BLaER1 treated with 17β-estradiol and CSF1 and Interleukin-3, amounts not matched to agents 10 nM and 100 nM (cell line): ENCODE measurements around the gene NR1H2.
A peak's percentile ranks its signal among the peaks of the same experiment; 100 is the strongest.

Experiments used
- H3K27ac ChIP-seq, 11 experiments: shearing (Covaris generic); formaldehyde crosslinking; 2 replicates each; pipeline ENCODE4 v1.8.1; 2022
- H3K27me3 ChIP-seq, 11 experiments: shearing (Covaris generic); formaldehyde crosslinking; 2 replicates each; pipeline ENCODE4 v1.8.1; 2022
- H3K36me3 ChIP-seq, 11 experiments: shearing (Covaris generic); formaldehyde crosslinking; 2 replicates each; pipeline ENCODE4 v1.8.1; 2022
- H3K4me1 ChIP-seq, 10 experiments: shearing (Covaris generic); formaldehyde crosslinking; 2 replicates each; pipeline ENCODE4 v1.8.1; 2022
- H3K4me2 ChIP-seq, 11 experiments: shearing (Covaris generic); formaldehyde crosslinking; 2 replicates each; pipeline ENCODE4 v1.8.1; 2022
- H3K4me3 ChIP-seq, 10 experiments: shearing (Covaris generic); formaldehyde crosslinking; 2 replicates each; pipeline ENCODE4 v1.8.1; 2022
- H3K9ac ChIP-seq, 11 experiments: shearing (Covaris generic); formaldehyde crosslinking; 2 replicates each; pipeline ENCODE4 v1.8.1; 2022
- H3K9me3 ChIP-seq, 11 experiments: shearing (Covaris generic); formaldehyde crosslinking; replicated peaks in 1 of 11; 2 replicates each; pipeline ENCODE4 v1.8.1; 2022
- H4K20me1 ChIP-seq, 11 experiments: shearing (Covaris generic); formaldehyde crosslinking; 2 replicates each; pipeline ENCODE4 v1.8.1; 2022
- Cebpa-rat ChIP-seq, 11 experiments: shearing (Covaris generic); IDR thresholded peaks; 2 replicates each; pipeline ENCODE4 v1.8.1; 2022

Gene NR1H2

GRCh38 chr19:50365434-50366306, 10.6 kb upstream of the NR1H2 start, which contains the start of gene NAPSA:
TSS of gene NAPSA (minus strand) at chr19:50365639. CDS start at chr19:50365621, 18 bp downstream.
- Histone ChIP-seq H3K4me3 (0 out of 20 replicates have a peak within 1 kb of the TSS, but pooled peaks of 2 of the 10 experiments have one; percentile 24), H3K27me3 (no peaks in the 10 kb centered on the region), H3K27ac (peak within 1 kb of the TSS in 9 of 11 experiments; percentile 54 to 94 (median 87); a peak in 18 of 22 replicates), H3K4me1 (peaks cover 38 to 94% (median 78%) of the 10 kb centered on the region in 10 experiments), H3K4me2 (peak within 1 kb of the TSS; percentile 25 to 99 (median 73); a peak in 21 of 22 replicates), H3K36me3 (peaks cover 0 to 4% (median 0%) of the 10 kb centered on the region in 11 experiments; a peak in 3 of 22 replicates), H3K9ac (peak within 1 kb of the TSS in 8 of 11 experiments; percentile 51 to 73 (median 68); a peak in 16 of 22 replicates), H3K9me3 (peaks cover 0 to 57% (median 34%) of the 10 kb centered on the region in 11 experiments; a peak in 18 of 22 replicates), H4K20me1 (no peaks in the 10 kb centered on the region)
- TF ChIP-seq Cebpa-rat (IDR thresholded peaks at IDR 0.05): no peak

- peak overlapping the region; percentile 67 to 76 (median 72) for H3K4me3 ChIP-seq
- H3K4me1 ChIP-seq: peaks cover 50 to 94% (median 81%) of the 10 kb centered on the region in 10 experiments
- peak overlapping the region; percentile 78 to 99 (median 94) for H3K4me2 ChIP-seq
- no peak for TF ChIP-seq Cebpa-rat (IDR thresholded peaks at IDR 0.05)
- H3K27ac ChIP-seq: peak overlapping the region; percentile 54 to 94 (median 86); a peak in 21 of 22 replicates
- no peaks in the 10 kb centered on the region; a peak in 1 of 22 replicates for H3K36me3 ChIP-seq
- H3K9me3 ChIP-seq: peaks cover 0 to 25% (median 16%) of the 10 kb centered on the region in 11 experiments; a peak in 18 of 22 replicates
- no peaks in the 10 kb centered on the region for H3K27me3 ChIP-seq
- no peaks in the 10 kb centered on the region for H4K20me1 ChIP-seq
- peak overlapping the region; percentile 75 to 85 (median 79) for H3K9ac ChIP-seq
Observed at GRCh38 chr19:50368649-50369570, 7.3 kb upstream of the NR1H2 start.

- peak overlapping the region in 2 of 10 experiments; percentile 4 to 26; a peak in 2 of 20 replicates for H3K4me3 ChIP-seq
- H4K20me1 ChIP-seq: peaks cover 0 to 2% (median 1%) of the 10 kb centered on the region in 11 experiments; a peak in 9 of 22 replicates
- peak overlapping the region; percentile 20 to 98 (median 68); a peak in 20 of 22 replicates for H3K27ac ChIP-seq
- peak overlapping the region in 8 of 11 experiments; percentile 21 to 65 (median 48); a peak in 11 of 22 replicates for H3K9ac ChIP-seq
- TF ChIP-seq Cebpa-rat (IDR thresholded peaks at IDR 0.05): peak in 5 of 11 experiments; percentile 26 to 65 (median 32); a peak in 5 of 22 replicates
- H3K4me2 ChIP-seq: peak overlapping the region; percentile 7 to 92 (median 75); a peak in 20 of 22 replicates
- H3K36me3 ChIP-seq: no peaks in the 10 kb centered on the region
- peaks cover 59 to 87% (median 78%) of the 10 kb centered on the region in 10 experiments for H3K4me1 ChIP-seq
- H3K27me3 ChIP-seq: no peaks in the 10 kb centered on the region
- H3K9me3 ChIP-seq: no peaks in the 10 kb centered on the region
Observed at GRCh38 chr19:50371914-50372475, 4.3 kb upstream of the NR1H2 start.

- H4K20me1 ChIP-seq: peaks cover 17 to 52% (median 44%) of the 10 kb centered on the region in 11 experiments
- H3K4me3 ChIP-seq: peak overlapping the region in 2 of 10 experiments; percentile 36 to 44; a peak in 3 of 20 replicates
- H3K4me1 ChIP-seq: peaks cover 33 to 50% (median 45%) of the 10 kb centered on the region in 10 experiments
- no peak overlapping the region for H3K9ac ChIP-seq
- H3K27ac ChIP-seq: no peak overlapping the region
- H3K27me3 ChIP-seq: no peaks in the 10 kb centered on the region
- no peak for TF ChIP-seq Cebpa-rat (IDR thresholded peaks at IDR 0.05)
- H3K9me3 ChIP-seq: no peaks in the 10 kb centered on the region
- H3K36me3 ChIP-seq: peaks cover 47 to 49% (median 48%) of the 10 kb centered on the region in 11 experiments
- peak overlapping the region in 4 of 11 experiments; percentile 19 to 37 (median 20); a peak in 5 of 22 replicates for H3K4me2 ChIP-seq
Observed at GRCh38 chr19:50377051-50377461, 799 bp downstream of the NR1H2 start.

- no peak overlapping the region for H3K27ac ChIP-seq
- no peak overlapping the region for H3K4me3 ChIP-seq
- H3K36me3 ChIP-seq: peaks cover 52 to 54% (median 53%) of the 10 kb centered on the region in 11 experiments
- H3K27me3 ChIP-seq: no peaks in the 10 kb centered on the region
- no peaks in the 10 kb centered on the region for H3K9me3 ChIP-seq
- peaks cover 17 to 56% (median 44%) of the 10 kb centered on the region in 11 experiments for H4K20me1 ChIP-seq
- H3K4me1 ChIP-seq: peaks cover 31 to 45% (median 41%) of the 10 kb centered on the region in 10 experiments
- H3K9ac ChIP-seq: peak overlapping the region in 1 of 11 experiments; percentile 18; a peak in 2 of 22 replicates
- no peak for TF ChIP-seq Cebpa-rat (IDR thresholded peaks at IDR 0.05)
- H3K4me2 ChIP-seq: peak overlapping the region in 4 of 11 experiments; percentile 19 to 37 (median 20); a peak in 7 of 22 replicates
Observed at GRCh38 chr19:50377517-50377916, 1.3 kb downstream of the NR1H2 start.

- Histone ChIP-seq H3K4me2 (no peak overlapping the region), H3K9me3 (no peaks in the 10 kb centered on the region), H3K9ac (peak overlapping the region in 3 of 11 experiments; percentile 10 to 32 (median 26); a peak in 5 of 22 replicates), H3K36me3 (peaks cover 55 to 61% (median 59%) of the 10 kb centered on the region in 11 experiments), H3K27ac (no peak overlapping the region; a peak in 1 of 22 replicates), H4K20me1 (peaks cover 17 to 64% (median 44%) of the 10 kb centered on the region in 11 experiments), H3K4me1 (peaks cover 23 to 39% (median 33%) of the 10 kb centered on the region in 10 experiments), H3K27me3 (no peaks in the 10 kb centered on the region), H3K4me3 (no peak overlapping the region)
- no peak for TF ChIP-seq Cebpa-rat (IDR thresholded peaks at IDR 0.05)
Observed at GRCh38 chr19:50378169-50378862, 2.1 kb downstream of the NR1H2 start.

- no peaks in the 10 kb centered on the region for H3K9me3 ChIP-seq
- H3K4me1 ChIP-seq: peaks cover 22 to 39% (median 32%) of the 10 kb centered on the region in 10 experiments
- H3K27ac ChIP-seq: no peak overlapping the region; a peak in 1 of 22 replicates
- no peak overlapping the region for H3K4me2 ChIP-seq
- peaks cover 55 to 61% (median 59%) of the 10 kb centered on the region in 11 experiments for H3K36me3 ChIP-seq
- peak overlapping the region in 6 of 11 experiments; percentile 5 to 32 (median 14); a peak in 6 of 22 replicates for H3K9ac ChIP-seq
- H3K4me3 ChIP-seq: no peak overlapping the region
- TF ChIP-seq Cebpa-rat (IDR thresholded peaks at IDR 0.05): no peak
- H4K20me1 ChIP-seq: peaks cover 17 to 68% (median 44%) of the 10 kb centered on the region in 11 experiments
- no peaks in the 10 kb centered on the region for H3K27me3 ChIP-seq
Observed at GRCh38 chr19:50378863-50379236, 2.6 kb downstream of the NR1H2 start.
